ENCODE data around the gene CCL3. TPM values are rescaled to one million over a fixed set of nuclear protein-coding genes. Genes with fewer than 3 reads are reported as not detected.
"Not testable (repeated sequence)": the region's sequence is repeated elsewhere in the genome, so short reads cannot be mapped to it uniquely, and the experiment has no call there.

The CCL3 gene
- total RNA-seq, 1 experiment from 2014 or later: 0.98 TPM

DNA sequence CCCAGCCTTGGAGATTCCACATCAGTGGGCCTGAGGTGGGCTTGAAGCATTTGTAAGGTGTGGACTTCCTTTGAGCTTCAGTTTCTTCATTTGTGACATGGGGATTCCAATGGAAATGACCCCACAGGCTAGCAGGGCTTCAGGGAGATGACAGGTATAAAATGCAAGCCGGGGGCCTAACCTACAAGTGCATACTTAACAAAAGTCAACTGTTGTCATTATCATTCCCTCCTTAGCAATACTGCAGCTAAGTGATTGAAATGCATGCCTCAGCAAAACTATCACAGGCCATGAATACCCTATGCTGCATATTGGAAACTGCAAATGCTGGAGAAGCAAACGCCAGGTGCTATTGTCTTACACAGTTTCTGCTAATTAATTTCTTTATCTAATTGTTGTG lies 33.5 kb upstream of the CCL3 start:
- Histone ChIP-seq H4K20me1 (ENCODE audit: insufficient read depth) (no peaks in the 10 kb centered on the region), H3K36me3 (ENCODE audit: control insufficient read depth in 1 of 2, insufficient read depth in 2 of 2, low read length in 2 of 2) (no peaks in the 10 kb centered on the region), H3K9me3 (ENCODE audit: control insufficient read depth in 1 of 2, insufficient read depth in 1 of 2, low read depth in 1 of 2, low read length in 2 of 2) (peaks cover 9 to 17% of the 10 kb centered on the region in 2 experiments; a peak in 3 of 4 replicates), H3K4me3 (replicated peaks in 1 of 2; ENCODE audit: low read depth in 1 of 2, low read length in 2 of 2) (no peak overlapping the region), H3K79me2 (ENCODE audit: insufficient read depth, low read length) (no peaks in the 10 kb centered on the region), H3K27ac (ENCODE audit: low read depth, low read length) (no peak overlapping the region), H3K4me2 (ENCODE audit: low read length) (no peak overlapping the region), H3K27me3 (ENCODE audit: insufficient read depth, low read length) (no peaks in the 10 kb centered on the region), H3K9ac (ENCODE audit: low read length) (no peak overlapping the region), H3K4me1 (ENCODE audit: control insufficient read depth in 1 of 2, insufficient read depth in 2 of 2, low read length in 2 of 2) (no peaks in the 10 kb centered on the region), H2AFZ (ENCODE audit: low read depth, low read length, poor library complexity, severe bottlenecking) (no peak overlapping the region), H3K9me2 (ENCODE audit: insufficient read depth) (no peaks in the 10 kb centered on the region)
- ChIA-PET POLR2A (no interaction called here), CTCF (interaction anchor here (1.4 kb wide), 1 partner anchor 154 kb away, joined by 4 read pairs; no protein-coding TSS in a partner anchor), RAD21 (ENCODE audit: low non-redundant PET in 1 of 2, low total read pairs in 2 of 2, uncharacterized antibody in 2 of 2, unreplicated experiment in 2 of 2) (no interaction called here)
- intact Hi-C loops (cut with micrococcal nuclease): no loop called here
- ATAC-seq (no peak), DNase-seq (ENCODE audit: low read depth, low spot score) (no peak)
- TF ChIP-seq EGR1 (IDR thresholded peaks at IDR 0.05; ENCODE audit: low read depth) (no peak), EZH2phosphoT487 (IDR thresholded peaks at IDR 0.05; ENCODE audit: borderline replicate concordance) (no peak), SIN3A (IDR thresholded peaks at IDR 0.05; ENCODE audit: low read depth) (no peak), ELF1 (IDR thresholded peaks at IDR 0.05; ENCODE audit: borderline replicate concordance, low read depth) (no peak), SRF (IDR thresholded peaks at IDR 0.05; ENCODE audit: low read depth) (no peak)
- TF ChIP-seq, protein P1, sequence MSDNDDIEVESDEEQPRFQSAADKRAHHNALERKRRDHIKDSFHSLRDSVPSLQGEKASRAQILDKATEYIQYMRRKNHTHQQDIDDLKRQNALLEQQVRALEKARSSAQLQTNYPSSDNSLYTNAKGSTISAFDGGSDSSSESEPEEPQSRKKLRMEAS (IDR thresholded peaks at IDR 0.05): no peak
- TF ChIP-seq, protein P2, sequence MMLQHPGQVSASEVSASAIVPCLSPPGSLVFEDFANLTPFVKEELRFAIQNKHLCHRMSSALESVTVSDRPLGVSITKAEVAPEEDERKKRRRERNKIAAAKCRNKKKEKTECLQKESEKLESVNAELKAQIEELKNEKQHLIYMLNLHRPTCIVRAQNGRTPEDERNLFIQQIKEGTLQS (IDR thresholded peaks at IDR 0.05): no peak
- no TSS peak for BruUV-seq (replicated peaks)

DNA sequence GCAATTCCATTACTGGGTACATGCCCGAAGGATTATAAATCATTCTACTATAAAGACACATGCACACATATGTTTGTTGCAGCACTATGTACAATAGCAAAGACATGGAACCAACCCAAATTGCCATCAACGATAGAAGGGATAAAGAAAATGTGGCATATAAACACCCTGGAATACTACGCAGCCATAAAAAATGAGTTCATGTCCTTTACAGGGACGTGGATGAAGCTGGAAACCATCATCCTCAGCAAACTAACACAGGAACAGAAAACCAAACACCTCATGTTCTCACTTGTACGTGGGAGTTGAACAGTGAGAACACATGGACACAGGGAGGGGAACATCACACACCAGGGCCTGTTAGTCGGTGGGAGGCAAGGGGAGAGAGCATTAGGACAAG lies 31.2 kb upstream of the CCL3 start:
- BruUV-seq (replicated peaks); H3K36me3 ChIP-seq (ENCODE audit: control insufficient read depth in 1 of 2, insufficient read depth in 2 of 2, low read length in 2 of 2); H2AFZ ChIP-seq (ENCODE audit: low read depth, low read length, poor library complexity, severe bottlenecking); ATAC-seq; POLR2A ChIA-PET; intact Hi-C loops (cut with micrococcal nuclease); H3K4me2 ChIP-seq (ENCODE audit: low read length); H3K79me2 ChIP-seq (ENCODE audit: insufficient read depth, low read length); H3K27me3 ChIP-seq (ENCODE audit: insufficient read depth, low read length); H4K20me1 ChIP-seq (ENCODE audit: insufficient read depth); H3K27ac ChIP-seq (ENCODE audit: low read depth, low read length); H3K4me1 ChIP-seq (ENCODE audit: control insufficient read depth in 1 of 2, insufficient read depth in 2 of 2, low read length in 2 of 2); H3K9me2 ChIP-seq (ENCODE audit: insufficient read depth); CTCF ChIA-PET; DNase-seq (ENCODE audit: low read depth, low spot score); H3K4me3 ChIP-seq (replicated peaks in 1 of 2; ENCODE audit: low read depth in 1 of 2, low read length in 2 of 2); H3K9ac ChIP-seq (ENCODE audit: low read length); RAD21 ChIA-PET (ENCODE audit: low non-redundant PET in 1 of 2, low total read pairs in 2 of 2, uncharacterized antibody in 2 of 2, unreplicated experiment in 2 of 2): not testable (repeated sequence)
- peaks cover 9 to 16% of the 10 kb centered on the region in 2 experiments; a peak in 3 of 4 replicates for H3K9me3 ChIP-seq (ENCODE audit: control insufficient read depth in 1 of 2, insufficient read depth in 1 of 2, low read depth in 1 of 2, low read length in 2 of 2)
